ENCODE data around the gene CHD2.

- TF ChIP-seq CTCF (conservative IDR thresholded peaks at IDR 0.05 in 1 of 2, IDR thresholded peaks at IDR 0.05 in 1 of 2; ENCODE audit: extremely low read depth in 1 of 2, insufficient read depth in 1 of 2, low read depth in 1 of 2, low read length in 2 of 2) (no peak), EZH2 (IDR thresholded peaks at IDR 0.05; ENCODE audit: borderline replicate concordance, low read length) (no peak)
Observed at GRCh38 chr15:92886815-92887214, 13.3 kb upstream of the CHD2 start.
